Glutamatergic neuron (in vitro differentiated cells): ENCODE results near the gene BCL3. TPM values are rescaled to one million over a fixed set of nuclear protein-coding genes. Genes with fewer than 3 reads are reported as not detected.
A peak's percentile ranks its signal among the peaks of the same experiment; 100 is the strongest.

ENCODE experiments used
- DNase-seq: peaks from one replicate; pipeline ENCODE4 v3.0.0; 2022
- H3K27ac Mint-ChIP-seq: one replicate; pipeline ENCODE4 v1.8.0; 2020; ENCODE audit warnings: mild to moderate bottlenecking, mixed read lengths, inconsistent platforms; ENCODE audit not compliant: unreplicated experiment
- H3K27me3 Mint-ChIP-seq: one replicate; pipeline ENCODE4 v1.8.0; 2020; ENCODE audit warnings: mild to moderate bottlenecking, moderate library complexity, mixed read lengths, inconsistent platforms; ENCODE audit not compliant: unreplicated experiment
- H3K36me3 Mint-ChIP-seq: one replicate; pipeline ENCODE4 v1.8.0; 2020; ENCODE audit warnings: mild to moderate bottlenecking, mixed read lengths, inconsistent platforms; ENCODE audit not compliant: unreplicated experiment
- H3K4me1 Mint-ChIP-seq: one replicate; pipeline ENCODE4 v1.8.0; 2020; ENCODE audit warnings: mild to moderate bottlenecking, low read depth, mixed read lengths, inconsistent platforms; ENCODE audit not compliant: unreplicated experiment
- H3K4me3 Mint-ChIP-seq: one replicate; pipeline ENCODE4 v1.8.0; 2020; ENCODE audit warnings: mild to moderate bottlenecking, mixed read lengths, inconsistent platforms; ENCODE audit not compliant: unreplicated experiment
- H3K9me3 Mint-ChIP-seq: one replicate; pipeline ENCODE4 v1.8.0; 2020; ENCODE audit warnings: mild to moderate bottlenecking, moderate library complexity, mixed read lengths, inconsistent platforms; ENCODE audit not compliant: unreplicated experiment
- total RNA-seq: library from RNA; stranded (reverse); fragmentation: NEBNext Ultra II Directional; extraction: Animal tissue kit (Norgen Biotek cat#: 25700); gene quantifications from one replicate; pipeline ENCODE4 v1.2.1, GENCODE V29; 2021; ENCODE audit not compliant: unreplicated experiment
- TF ChIP-seq, protein P1 (sequence below): fragments of 200-600 bp; sonication (generic); IDR thresholded peaks from one replicate; pipeline ENCODE4 v1.5.0; 2021; ENCODE audit not compliant: partially characterized antibody, unreplicated experiment

BCL3 gene
- total RNA-seq, 1 donor from 2014 or later, result 2.4 TPM

DNA sequence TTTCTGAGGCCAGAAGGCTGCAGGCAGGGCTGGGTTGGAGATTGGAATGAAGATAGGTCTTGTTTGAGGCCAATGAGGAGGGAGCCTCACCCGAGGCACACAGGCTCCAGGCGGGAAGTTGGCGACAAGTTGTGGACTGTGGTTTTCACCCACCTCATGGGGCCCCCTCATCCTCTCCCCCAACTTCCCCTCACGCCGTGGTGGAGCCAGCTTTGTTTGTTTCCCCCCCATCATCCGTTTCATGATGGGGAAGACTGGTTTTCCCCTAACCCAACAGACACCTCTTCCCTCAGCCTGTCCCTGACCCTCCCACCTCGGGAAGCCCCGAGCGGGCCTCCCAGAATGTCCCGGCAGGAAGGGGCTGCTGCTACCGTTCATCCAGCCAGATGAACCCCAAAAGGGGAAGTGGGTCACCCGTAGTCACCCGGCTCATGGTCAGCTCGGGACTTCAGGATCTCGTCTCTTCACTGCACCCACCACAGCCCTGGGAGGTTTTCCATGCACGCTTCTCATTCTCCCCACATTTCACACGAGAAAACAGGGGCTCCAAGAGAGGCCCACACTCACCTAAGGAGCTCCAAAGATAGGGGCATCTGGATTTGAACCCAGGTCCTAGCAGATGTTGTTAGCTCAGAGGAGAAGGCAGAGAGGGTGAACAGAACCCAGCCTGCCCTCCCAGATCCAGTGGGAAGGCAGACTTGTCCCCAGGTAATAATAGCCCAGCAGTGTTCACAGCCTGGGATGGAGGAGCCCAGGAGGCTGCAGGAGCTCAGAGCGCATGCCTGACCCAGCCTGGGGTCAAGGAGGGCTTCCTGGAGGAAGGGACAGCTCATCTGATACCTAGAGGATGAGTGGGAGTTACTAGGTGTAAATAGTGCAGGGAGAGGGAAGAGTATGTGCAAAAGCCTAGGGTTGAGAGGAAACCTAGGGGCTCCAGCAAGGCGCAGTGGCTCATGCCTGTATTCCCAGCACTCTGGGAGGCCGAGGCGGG, 26.1 kb upstream of the BCL3 start:
- H3K36me3 Mint-ChIP-seq, result no peaks in the 10 kb centered on the region
- no peak overlapping the region for H3K27ac Mint-ChIP-seq

DNA sequence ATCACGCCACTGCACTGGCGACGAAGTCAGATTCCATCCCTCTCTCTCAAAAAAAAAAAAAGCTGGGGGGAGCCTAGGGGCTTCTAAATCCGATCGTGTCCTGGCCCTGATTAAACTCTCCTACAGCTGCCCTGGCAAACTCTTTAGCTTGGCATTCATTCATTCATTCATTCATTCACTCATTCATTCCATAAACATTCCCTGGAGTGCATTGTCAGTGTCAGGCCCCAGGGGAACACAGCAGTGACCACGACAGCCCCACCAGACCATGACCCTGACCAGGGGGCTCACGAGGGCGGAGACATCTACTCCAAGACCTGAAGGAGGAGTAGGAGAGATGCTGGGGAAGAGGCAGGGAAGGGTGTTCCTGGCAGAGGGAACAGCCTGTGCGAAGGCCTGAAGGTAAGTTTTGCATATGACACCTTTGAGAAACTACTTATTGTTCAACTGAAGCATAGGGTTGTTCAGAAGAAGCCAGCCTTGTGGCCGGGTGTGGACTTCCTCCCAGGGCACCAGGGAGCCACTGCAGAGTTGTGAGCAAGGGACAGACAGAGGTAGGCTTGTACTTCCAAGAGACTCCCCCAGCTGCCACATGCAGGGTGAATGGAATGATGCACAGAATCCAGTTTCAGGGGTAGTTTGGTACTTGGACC, 25.1 kb upstream of the BCL3 start:
- no peaks in the 10 kb centered on the region for H3K36me3 Mint-ChIP-seq
- no peak overlapping the region for H3K27ac Mint-ChIP-seq
- H3K4me1 Mint-ChIP-seq, result peaks cover 2% of the 10 kb centered on the region
- DNase-seq, result no peak
- H3K9me3 Mint-ChIP-seq, result peaks cover 4% of the 10 kb centered on the region
- H3K4me3 Mint-ChIP-seq, result no peak overlapping the region
- peaks cover 7% of the 10 kb centered on the region for H3K27me3 Mint-ChIP-seq
- TF ChIP-seq, protein P1, sequence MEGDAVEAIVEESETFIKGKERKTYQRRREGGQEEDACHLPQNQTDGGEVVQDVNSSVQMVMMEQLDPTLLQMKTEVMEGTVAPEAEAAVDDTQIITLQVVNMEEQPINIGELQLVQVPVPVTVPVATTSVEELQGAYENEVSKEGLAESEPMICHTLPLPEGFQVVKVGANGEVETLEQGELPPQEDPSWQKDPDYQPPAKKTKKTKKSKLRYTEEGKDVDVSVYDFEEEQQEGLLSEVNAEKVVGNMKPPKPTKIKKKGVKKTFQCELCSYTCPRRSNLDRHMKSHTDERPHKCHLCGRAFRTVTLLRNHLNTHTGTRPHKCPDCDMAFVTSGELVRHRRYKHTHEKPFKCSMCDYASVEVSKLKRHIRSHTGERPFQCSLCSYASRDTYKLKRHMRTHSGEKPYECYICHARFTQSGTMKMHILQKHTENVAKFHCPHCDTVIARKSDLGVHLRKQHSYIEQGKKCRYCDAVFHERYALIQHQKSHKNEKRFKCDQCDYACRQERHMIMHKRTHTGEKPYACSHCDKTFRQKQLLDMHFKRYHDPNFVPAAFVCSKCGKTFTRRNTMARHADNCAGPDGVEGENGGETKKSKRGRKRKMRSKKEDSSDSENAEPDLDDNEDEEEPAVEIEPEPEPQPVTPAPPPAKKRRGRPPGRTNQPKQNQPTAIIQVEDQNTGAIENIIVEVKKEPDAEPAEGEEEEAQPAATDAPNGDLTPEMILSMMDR, result no peak

More for the DNA sequence above, 26.1 kb upstream of the BCL3 start:
- Mint-ChIP-seq H3K4me1 (peaks cover 2% of the 10 kb centered on the region), H3K27me3 (no peaks in the 10 kb centered on the region), H3K9me3 (peaks cover 4% of the 10 kb centered on the region), H3K4me3 (no peak overlapping the region)
- DNase-seq, result no peak
- TF ChIP-seq, protein P1, result no peak

DNA sequence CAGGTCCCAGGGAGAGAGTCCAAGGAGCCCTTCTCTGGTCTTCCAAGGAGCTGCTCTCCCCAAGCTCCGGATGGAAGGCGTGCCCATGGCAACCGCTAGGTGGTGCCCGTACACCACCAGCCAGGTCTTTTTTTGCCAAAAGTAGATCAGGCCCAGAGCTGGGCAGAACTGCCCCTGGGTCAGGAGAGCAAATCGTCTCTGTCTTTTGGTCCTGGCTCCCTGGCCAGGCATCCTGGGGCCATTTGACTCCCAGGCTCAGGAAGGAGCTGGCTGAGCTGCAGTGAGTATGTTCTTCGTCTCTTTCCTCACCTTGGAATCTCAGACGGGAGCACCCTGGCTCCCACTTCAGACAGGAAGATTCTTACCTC, 24.6 kb upstream of the BCL3 start:
- Mint-ChIP-seq H3K4me3 (no peak overlapping the region), H3K27me3 (peaks cover 8% of the 10 kb centered on the region), H3K36me3 (no peaks in the 10 kb centered on the region), H3K27ac (no peak overlapping the region), H3K4me1 (peaks cover 2% of the 10 kb centered on the region), H3K9me3 (peaks cover 4% of the 10 kb centered on the region)
- peak; percentile 85 for DNase-seq
- TF ChIP-seq, protein P1, result peak; percentile 95

DNA sequence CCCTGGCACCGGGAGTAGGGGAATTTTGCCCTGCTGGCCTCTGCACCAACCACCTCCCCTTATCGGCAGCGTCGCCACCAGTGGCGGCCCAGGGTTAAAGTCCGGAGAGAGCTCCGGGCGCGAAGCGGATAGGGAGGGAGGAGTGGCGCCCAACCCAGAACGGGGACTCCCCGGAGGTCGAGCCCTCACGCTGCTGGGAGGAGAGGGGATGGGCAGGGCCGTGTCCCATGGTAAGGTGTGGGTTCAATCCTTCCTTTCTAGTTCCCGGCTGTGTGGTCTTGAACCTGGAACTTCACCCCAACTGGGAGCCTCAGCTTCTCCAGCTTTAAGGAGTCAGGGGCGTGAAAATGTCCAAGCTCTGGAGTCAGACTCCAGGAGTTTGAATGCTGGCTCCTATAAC, 23.3 kb upstream of the BCL3 start:
- TF ChIP-seq, protein P1, result no peak
- Mint-ChIP-seq H3K4me1 (peaks cover 2% of the 10 kb centered on the region), H3K27ac (no peak overlapping the region), H3K36me3 (no peaks in the 10 kb centered on the region), H3K9me3 (peaks cover 4% of the 10 kb centered on the region), H3K27me3 (peaks cover 8% of the 10 kb centered on the region), H3K4me3 (no peak overlapping the region)
- DNase-seq, result no peak
